Endothelial cell of umbilical vein (primary cell): ENCODE results near the gene PXN. TPM values are rescaled to one million over a fixed set of nuclear protein-coding genes. Genes with fewer than 3 reads are reported as not detected.
A peak's percentile ranks its signal among the peaks of the same experiment; 100 is the strongest.

Source experiments
- BruUV-seq: library from RNA; stranded (reverse); fragments of 400-500 nt; replicated peaks from 2 replicates; lab custom pipeline; 2021; lab: Mats Ljungman, UMichigan
- CTCF ChIA-PET: fragments of 300-600, 350-600 bp; sonication (Branson Sonifier 250); formaldehyde crosslinking; loops from one replicate; lab custom pipeline; 2021; ENCODE audit warnings: antibody characterized with exemption, inconsistent platforms; lab: Charles Lee
- POLR2A ChIA-PET: fragments of 300-600, 350-600 bp; sonication (Branson Sonifier 250); formaldehyde crosslinking; loops from one replicate; lab custom pipeline; 2021; ENCODE audit warnings: antibody characterized with exemption, inconsistent platforms; lab: Charles Lee
- DNase-seq: peaks from one replicate; pipeline ENCODE4 v3.0.0-alpha.2; 2011; ENCODE audit warnings: low read depth, low spot score
- FAIRE-seq: peaks from 2 replicates; lab custom pipeline; 2011; peaks lifted over from hg19 to GRCh38; lab: Jason Lieb, UNC
- H2AFZ ChIP-seq: 2 replicates; pipeline ENCODE4 v1.6.0; 2012; ENCODE audit warnings: low read depth, low read length, control low read depth, inconsistent platforms
- H3K27ac ChIP-seq: 2 replicates; pipeline ENCODE4 v1.5.1; 2011; ENCODE audit warnings: low read depth, mild to moderate bottlenecking, control low read depth, low read length, moderate library complexity; ENCODE audit not compliant: insufficient read depth
- H3K27me3 ChIP-seq, 2 experiments: 2 replicates each; pipeline versions ENCODE4 v1.6.0 to v1.6.1; 2011; ENCODE audit warnings: low read length in 2 of 2, mixed read lengths in 1 of 2; ENCODE audit not compliant: control insufficient read depth in 2 of 2, insufficient read depth in 2 of 2
- H3K36me3 ChIP-seq, 2 experiments: 2 replicates in 1 of 2; 3 replicates in 1 of 2; pipeline ENCODE4 v1.5.1; 2011; ENCODE audit warnings: low read length in 2 of 2, mild to moderate bottlenecking in 1 of 2, moderate library complexity in 1 of 2; ENCODE audit not compliant: control insufficient read depth in 2 of 2, insufficient read depth in 2 of 2; ENCODE audit errors: extremely low read depth in 1 of 2
- H3K4me1 ChIP-seq: 3 replicates; pipeline ENCODE4 v1.5.1; 2011; ENCODE audit warnings: mild to moderate bottlenecking, low read length; ENCODE audit not compliant: control insufficient read depth, insufficient read depth; ENCODE audit errors: extremely low read depth
- H3K4me2 ChIP-seq: 2 replicates; pipeline ENCODE4 v1.6.1; 2011; ENCODE audit warnings: low read length, control low read depth, mixed read lengths; ENCODE audit not compliant: insufficient read depth
- H3K4me3 ChIP-seq, 3 experiments: fragments of 200-600 bp in 1 of 3; sonication (generic), shearing (Covaris generic) in 1 of 3; replicated peaks in 1 of 3; 2 replicates each; pipeline ENCODE4 v1.5.1; 2011 to 2016; ENCODE audit warnings: control low read depth in 3 of 3, low read length in 3 of 3, mild to moderate bottlenecking in 2 of 3, inconsistent platforms in 1 of 3, low read depth in 1 of 3, moderate library complexity in 1 of 3; ENCODE audit not compliant: insufficient read depth in 1 of 3
- H3K79me2 ChIP-seq: 2 replicates; pipeline ENCODE4 v1.6.0; 2012; ENCODE audit warnings: low read length, inconsistent platforms; ENCODE audit not compliant: control insufficient read depth, insufficient read depth
- H3K9ac ChIP-seq: replicated peaks from 2 replicates; pipeline ENCODE3; 2011; ENCODE audit warnings: low read length, control low read depth; ENCODE audit not compliant: insufficient read depth; ENCODE audit errors: extremely low read depth
- H3K9me1 ChIP-seq: replicated peaks from 3 replicates; pipeline ENCODE4 v1.6.0; 2011; ENCODE audit warnings: mild to moderate bottlenecking, low read length; ENCODE audit not compliant: control insufficient read depth, insufficient read depth; ENCODE audit errors: extremely low read depth
- H3K9me3 ChIP-seq: replicated peaks from 2 replicates; pipeline ENCODE4 v1.5.1; 2012; ENCODE audit warnings: low read length, inconsistent platforms; ENCODE audit not compliant: control insufficient read depth, insufficient read depth
- H4K20me1 ChIP-seq: replicated peaks from 2 replicates; pipeline ENCODE3; 2011; ENCODE audit warnings: mild to moderate bottlenecking, low read length; ENCODE audit not compliant: control insufficient read depth, insufficient read depth; ENCODE audit errors: extremely low read depth
- CTCF ChIP-seq, 2 donors: IDR thresholded peaks; 1 replicate in 1 of 2; 2 replicates in 1 of 2; pipeline ENCODE4 v1.5.1; 2011; ENCODE audit warnings: low read length in 2 of 2, mild to moderate bottlenecking in 2 of 2, moderate library complexity in 2 of 2, control low read depth in 1 of 2, inconsistent platforms in 1 of 2, low read depth in 1 of 2; ENCODE audit not compliant: insufficient read depth in 1 of 2; ENCODE audit errors: extremely low read depth in 1 of 2
- EZH2 ChIP-seq: IDR thresholded peaks from 2 replicates; pipeline ENCODE4 v1.6.1; 2012; ENCODE audit warnings: borderline replicate concordance, low read depth, mild to moderate bottlenecking, moderate library complexity, low read length, inconsistent platforms; ENCODE audit not compliant: severe bottlenecking
- FOS ChIP-seq: IDR thresholded peaks from 2 replicates; pipeline ENCODE4 v1.6.1; 2011; ENCODE audit warnings: mild to moderate bottlenecking, low read length, moderate library complexity, borderline replicate concordance; ENCODE audit not compliant: insufficient read depth
- GATA2 ChIP-seq: IDR thresholded peaks from 2 replicates; pipeline ENCODE4 v1.7.0; 2011; ENCODE audit warnings: low read depth, mild to moderate bottlenecking, moderate library complexity, mixed read lengths, low read length; ENCODE audit not compliant: insufficient read length, insufficient read depth
- JUN ChIP-seq: IDR thresholded peaks from 2 replicates; pipeline ENCODE4 v1.6.1; 2011; ENCODE audit warnings: borderline replicate concordance, low read depth; ENCODE audit not compliant: insufficient read length, insufficient read depth
- MAX ChIP-seq: IDR thresholded peaks from 2 replicates; pipeline ENCODE4 v1.6.1; 2011; ENCODE audit not compliant: insufficient read depth, insufficient read length
- MYC ChIP-seq: IDR thresholded peaks from one replicate; pipeline ENCODE4 v1.6.1; 2011; ENCODE audit warnings: mild to moderate bottlenecking, low read depth, low read length
- POLR2A ChIP-seq: IDR thresholded peaks from 2 replicates; pipeline ENCODE4 v1.6.1; 2012; ENCODE audit warnings: low read depth, mild to moderate bottlenecking, control low read depth, low read length
- POLR2AphosphoS5 ChIP-seq: IDR thresholded peaks from 2 replicates; pipeline ENCODE4 v1.6.1; 2012; ENCODE audit warnings: low read depth, mild to moderate bottlenecking, control low read depth, low read length, moderate library complexity; ENCODE audit not compliant: insufficient read depth
- dilution Hi-C: fragments of 300-500 bp; cut with MboI; formaldehyde crosslinking; loops from one replicate; pipeline ENCODE4 v1.15.0; 2019; ENCODE audit warnings: low sequenced_read_pairs; ENCODE audit not compliant: extremely low pct_ligation_motif_present
- intact Hi-C: fragments of 100-400 bp; cut with micrococcal nuclease; formaldehyde crosslinking; loops from one replicate; pipeline ENCODE4 v1.10.0; 2022
- polyA plus RNA-seq, 4 experiments: library from polyadenylated mRNA; depleted of rRNA in 3 of 4; stranded (reverse) in 3 of 4; unstranded in 1 of 4; fragments of >200 nt; gene quantifications; 2 replicates each; pipeline versions ENCODE4 v1.2.1 to v1.2.3, GENCODE V29; 2011 to 2012; ENCODE audit warnings: missing spikeins in 1 of 4
- total RNA-seq: library from RNA; stranded (reverse); gene quantifications from 2 replicates; pipeline ENCODE4 v1.2.3, GENCODE V29; 2021

Gene PXN
- total and polyA plus RNA-seq, 2 donors (not counting 3 experiments of a cell fraction or from before 2014, with no cell fraction given): 132 to 258 TPM

- no peak for TF ChIP-seq GATA2
- TF ChIP-seq POLR2A: peak; percentile 7
- Histone ChIP-seq H3K4me1 (peaks cover 48% of the 10 kb centered on the region), H3K36me3 (peaks cover 15 to 22% of the 10 kb centered on the region in 2 experiments), H3K27ac (no peak overlapping the region), H3K27me3 (no peaks in the 10 kb centered on the region), H3K79me2 (peaks cover 48% of the 10 kb centered on the region), H3K9ac (no peak overlapping the region), H3K4me2 (peak overlapping the region; percentile 91), H2AFZ (no peak overlapping the region), H4K20me1 (peaks cover 6% of the 10 kb centered on the region), H3K9me3 (no peaks in the 10 kb centered on the region), H3K9me1 (no peaks in the 10 kb centered on the region), H3K4me3 (peak overlapping the region in 2 of 3 experiments; percentile 78 to 84)
- no peak for FAIRE-seq
- no TSS peak for BruUV-seq
- dilution Hi-C loops (no loop called here), intact Hi-C loops (no loop called here)
- ChIA-PET POLR2A (interaction anchor here (1.4 to 4.3 kb wide), 3 partner anchors 9 to 93 kb away, joined by 3 to 46 read pairs (median 18); partner anchors contain the start of gene RNU4-2), CTCF (interaction anchor here (0.9 to 3.5 kb wide), 5 partner anchors 29 to 92 kb away, joined by 3 to 32 read pairs (median 4); partner anchors contain the start of gene PXN)
- DNase-seq: no peak
Measured at GRCh38 chr12:120199025-120199424, 66.5 kb downstream of the PXN start.

GRCh38 chr12:120197542-120197887 is 68.0 kb downstream of the PXN start:
- ChIA-PET POLR2A (interaction anchor here (1.1 to 4.3 kb wide), 2 partner anchors 8 to 94 kb away, joined by 5 to 18 read pairs; partner anchors contain the start of gene RNU4-2), CTCF (interaction anchor here (1.7 kb wide), 1 partner anchor 31 kb away, joined by 4 read pairs; no protein-coding TSS in a partner anchor)
- no TSS peak for BruUV-seq
- Histone ChIP-seq H3K27ac (no peak overlapping the region), H3K9ac (no peak overlapping the region), H3K79me2 (peaks cover 60% of the 10 kb centered on the region), H3K4me2 (peak overlapping the region; percentile 58), H3K4me1 (peaks cover 53% of the 10 kb centered on the region), H3K9me3 (no peaks in the 10 kb centered on the region), H3K4me3 (no peak overlapping the region), H3K27me3 (no peaks in the 10 kb centered on the region), H3K36me3 (peaks cover 15 to 22% of the 10 kb centered on the region in 2 experiments), H3K9me1 (no peaks in the 10 kb centered on the region), H2AFZ (no peak overlapping the region), H4K20me1 (peaks cover 6% of the 10 kb centered on the region)
- no peak for DNase-seq
- dilution Hi-C loops (no loop called here), intact Hi-C loops (no loop called here)
- no peak for TF ChIP-seq JUN
- no peak for TF ChIP-seq EZH2
- no peak for TF ChIP-seq CTCF (IDR thresholded peaks at IDR 0.05; ENCODE audit: extremely low read depth in 1 of 2, insufficient read depth in 1 of 2, low read depth in 1 of 2, low read length in 2 of 2)
- TF ChIP-seq FOS: no peak
- no peak for TF ChIP-seq POLR2A
- no peak for TF ChIP-seq POLR2AphosphoS5
- no peak for TF ChIP-seq GATA2
- no peak for TF ChIP-seq MYC
- TF ChIP-seq MAX: no peak
- FAIRE-seq: no peak
